Mucosa of descending colon (tissue), 3 donors: Measurements from ENCODE around the gene PITX1. TPM values are rescaled to one million over a fixed set of nuclear protein-coding genes. Genes with fewer than 3 reads are reported as not detected.

Experiments used
- ATAC-seq: fragments of 200-7000 bp; cut with Tn5 transposase; one replicate; pipeline ENCODE4 v1.9.1; 2020; ENCODE audit warnings: mild to moderate bottlenecking, moderate library complexity
- DNase-seq, 3 donors: peaks; one replicate each; pipeline ENCODE4 v3.0.0-alpha.2; 2020
- H3K36me3 ChIP-seq: fragments of 200-600 bp; one replicate; pipeline ENCODE4 v1.8.0; 2021; ENCODE audit warnings: low read depth, mild to moderate bottlenecking
- H3K4me1 ChIP-seq: fragments of 200-600 bp; one replicate; pipeline ENCODE4 v1.8.0; 2021; ENCODE audit warnings: low read depth, mild to moderate bottlenecking
- H3K4me3 ChIP-seq: fragments of 200-600 bp; one replicate; pipeline ENCODE4 v1.8.0; 2021; ENCODE audit warnings: mild to moderate bottlenecking
- H3K9me3 ChIP-seq: fragments of 200-600 bp; one replicate; pipeline ENCODE4 v1.8.0; 2021; ENCODE audit warnings: mild to moderate bottlenecking
- CTCF ChIP-seq: fragments of 200-600 bp; IDR thresholded peaks from one replicate; pipeline ENCODE4 v1.8.0; 2022; ENCODE audit warnings: antibody characterized with exemption, mild to moderate bottlenecking
- intact Hi-C, 2 donors: fragments of 100-400 bp; cut with DNase I in 1 of 2; cut with micrococcal nuclease in 1 of 2; formaldehyde crosslinking; loops; one replicate each; pipeline versions ENCODE4 v1.11.0 to v1.11.1; 2022; cut with DNase I, micrococcal nuclease
- total RNA-seq, 3 donors: library from RNA; stranded (reverse); fragmentation: NEBNext Ultra II Directional in 2 of 3; extraction: Animal tissue kit (Norgen Biotek cat#: 25700) in 2 of 3; gene quantifications; one replicate each; pipeline versions ENCODE4 v1.2.1 to v1.2.4, GENCODE V29; 2021 to 2023
- donor health status: DM: no; HTN: no; CAD: no; lungs with moderate emphysema.
- donor health status: DM: no; HTN: no; CAD: no.
- donor health status: DM: no; HTN: yes; CAD: no.

PITX1 gene
- total RNA-seq, 3 donors from 2014 or later = 5.0 to 10.7 (median 6.2) TPM

GRCh38 chr5:135041145-135041587 lies 7.1 kb upstream of the PITX1 start:
- TF ChIP-seq CTCF = no peak
- Histone ChIP-seq H3K4me1 (peaks cover 14% of the 10 kb centered on the region), H3K4me3 (no peak overlapping the region), H3K36me3 (no peaks in the 10 kb centered on the region), H3K9me3 (no peaks in the 10 kb centered on the region)
- DNase-seq (peak in 1 of 3 donors; percentile 9), ATAC-seq (no peak)
- intact Hi-C loops = no loop called here

GRCh38 chr5:135040333-135041144 lies 6.5 kb upstream of the PITX1 start:
- DNase-seq (peak in 1 of 3 donors; percentile 27), ATAC-seq (peak; percentile 20)
- no peaks in the 10 kb centered on the region for H3K36me3 ChIP-seq
- intact Hi-C loops = no loop called here
- H3K4me3 ChIP-seq = no peak overlapping the region
- TF ChIP-seq CTCF = no peak
- H3K4me1 ChIP-seq = peaks cover 14% of the 10 kb centered on the region
- H3K9me3 ChIP-seq = no peaks in the 10 kb centered on the region

- no peak for TF ChIP-seq CTCF
- no peaks in the 10 kb centered on the region for H3K9me3 ChIP-seq
- ATAC-seq (no peak), DNase-seq (no peak)
- H3K4me1 ChIP-seq = peaks cover 14% of the 10 kb centered on the region
- no peak overlapping the region for H3K4me3 ChIP-seq
- intact Hi-C loops = no loop called here
- no peaks in the 10 kb centered on the region for H3K36me3 ChIP-seq
Measured at GRCh38 chr5:135040034-135040332, 6.0 kb upstream of the PITX1 start.

GRCh38 chr5:135039271-135040033 lies 5.4 kb upstream of the PITX1 start:
- ATAC-seq (peak; percentile 41), DNase-seq (no peak)
- peaks cover 19% of the 10 kb centered on the region for H3K4me1 ChIP-seq
- H3K9me3 ChIP-seq = no peaks in the 10 kb centered on the region
- intact Hi-C loops = no loop called here
- H3K36me3 ChIP-seq = no peaks in the 10 kb centered on the region
- TF ChIP-seq CTCF = no peak
- peak overlapping the region; percentile 17 for H3K4me3 ChIP-seq

GRCh38 chr5:135038813-135039270 lies 4.8 kb upstream of the PITX1 start:
- DNase-seq (no peak), ATAC-seq (no peak)
- peaks cover 21% of the 10 kb centered on the region for H3K4me1 ChIP-seq
- intact Hi-C loops = no loop called here
- H3K9me3 ChIP-seq = no peaks in the 10 kb centered on the region
- peak overlapping the region; percentile 17 for H3K4me3 ChIP-seq
- TF ChIP-seq CTCF = no peak
- no peaks in the 10 kb centered on the region for H3K36me3 ChIP-seq
